Measurements from ENCODE around the gene PRKG1. TPM values are rescaled to one million over a fixed set of nuclear protein-coding genes. Genes with fewer than 3 reads are reported as not detected.

The PRKG1 gene
- total RNA-seq, 1 experiment from 2014 or later, result 10.4 TPM

GRCh38 chr10:51119441-51119840 lies 45.2 kb downstream of the PRKG1 start:
- Histone ChIP-seq H3K4me1 (ENCODE audit: insufficient read depth, low read length) (peaks cover 4% of the 10 kb centered on the region; the same call in 1 of the 2 replicates), H3K4ac (ENCODE audit: low read depth, low read length) (no peak overlapping the region), H2AFZ (ENCODE audit: low read length) (no peak overlapping the region), H3K27ac (ENCODE audit: insufficient read length, low read depth, low read length) (no peak overlapping the region), H3T11ph (ENCODE audit: low read length) (no peak overlapping the region), H4K91ac (ENCODE audit: insufficient read length, low read depth, low read length) (no peak overlapping the region), H3K4me2 (ENCODE audit: insufficient read depth, insufficient read length, low read length) (no peak overlapping the region), H2BK5ac (ENCODE audit: insufficient read length, low read length) (no peak overlapping the region), H2BK120ac (ENCODE audit: low read depth, low read length, poor library complexity, severe bottlenecking) (no peak overlapping the region), H2BK15ac (ENCODE audit: low read depth, low read length) (no peak overlapping the region), H4K20me1 (ENCODE audit: control insufficient read depth, insufficient read depth, insufficient read length) (no peaks in the 10 kb centered on the region), H2AK5ac (ENCODE audit: insufficient read length, low read length) (no peak overlapping the region), H3K56ac (ENCODE audit: insufficient read length, low read depth, low read length) (no peak overlapping the region), H3K79me1 (ENCODE audit: insufficient read depth, low read depth, low read length, poor library complexity, severe bottlenecking) (no peaks in the 10 kb centered on the region), H2BK20ac (ENCODE audit: low read depth, low read length, poor library complexity, severe bottlenecking) (no peak overlapping the region), H3K27me3 (ENCODE audit: insufficient read depth, low read length) (no peaks in the 10 kb centered on the region), H2BK12ac (ENCODE audit: insufficient read length, low read depth, low read length) (no peak overlapping the region), H3K9ac (ENCODE audit: extremely low read depth, insufficient read length, low read length) (no peak overlapping the region), H3K23me2 (ENCODE audit: insufficient read length, low read depth, low read length, poor library complexity, severe bottlenecking) (no peaks in the 10 kb centered on the region), H4K8ac (replicated peaks; ENCODE audit: insufficient read length, low read depth, low read length) (no peak overlapping the region), H3K79me2 (ENCODE audit: insufficient read depth, low read length) (no peaks in the 10 kb centered on the region; the same call in 1 of the 2 replicates), H3K14ac (ENCODE audit: insufficient read depth, low read length) (no peak overlapping the region), H3K18ac (ENCODE audit: insufficient read length, low read depth, low read length) (no peak overlapping the region), H3K9me3 (ENCODE audit: control insufficient read depth, low read depth, low read length) (no peaks in the 10 kb centered on the region), H4K5ac (ENCODE audit: insufficient read length, low read depth, low read length) (no peak overlapping the region), H3K23ac (ENCODE audit: insufficient read length, low read depth, low read length) (no peak overlapping the region)
- no peak for TF ChIP-seq CTCF (conservative IDR thresholded peaks at IDR 0.05)
- no CpG with 5 or more reads among the region's 1 CpG for WGBS (ENCODE audit: extremely low coverage, insufficient read length, low lambda C conversion rate)
- Mint-ChIP-seq H3K27ac (no peak overlapping the region), H3K36me3 (ENCODE audit: insufficient read depth in 1 of 3, low read depth in 3 of 3) (no peaks in the 10 kb centered on the region; a peak in 1 of 7 replicates), H3K4me3 (no peak overlapping the region), H3K4me1 (peaks cover 3 to 8% of the 10 kb centered on the region in 2 experiments; a peak in 2 of 4 replicates), H3K27me3 (ENCODE audit: low read depth) (no peaks in the 10 kb centered on the region), H3K9me3 (peaks cover 0 to 3% of the 10 kb centered on the region in 2 experiments; a peak in 1 of 5 replicates)
- no peak for DNase-seq

All from H9 (cell line).